Measurements from ENCODE around the gene C2orf92. TPM values are rescaled to one million over a fixed set of nuclear protein-coding genes. Genes with fewer than 3 reads are reported as not detected.

C2orf92 gene

DNA sequence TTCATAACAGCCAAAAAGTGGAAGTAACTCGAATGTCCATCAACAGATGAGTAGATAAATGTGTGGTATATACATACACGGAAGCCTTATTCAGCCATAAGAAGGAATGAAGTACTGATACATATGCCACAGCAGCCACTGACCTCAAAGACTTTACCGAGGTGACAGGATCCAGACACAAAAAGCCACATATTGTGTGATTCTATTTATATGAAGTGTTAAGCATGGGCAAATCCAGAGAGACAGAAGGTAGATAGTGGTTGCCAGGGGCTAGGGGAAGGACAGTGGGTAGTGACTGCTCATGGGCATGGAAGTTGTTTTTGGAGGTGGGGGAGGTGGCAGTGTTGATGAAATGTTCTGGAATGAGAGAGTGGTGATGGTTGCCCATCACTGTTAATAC, 77.8 kb downstream of the C2orf92 start:
- H3K4me3 ChIP-seq (ENCODE audit: low read length): no peak overlapping the region
- H3K9me3 ChIP-seq (replicated peaks; ENCODE audit: low read length): no peaks in the 10 kb centered on the region
- H3K27me3 ChIP-seq (ENCODE audit: control insufficient read depth, insufficient read depth, low read length): no peaks in the 10 kb centered on the region
- no peak overlapping the region for H3K4me2 ChIP-seq (ENCODE audit: low read length)
- peaks cover 28% of the 10 kb centered on the region for H3K4me1 ChIP-seq (ENCODE audit: control insufficient read depth, insufficient read depth, low read length)
- no peaks in the 10 kb centered on the region for H3K36me3 ChIP-seq (ENCODE audit: insufficient read depth, low read length)
- H3K9ac ChIP-seq (ENCODE audit: low read depth, low read length): no peak overlapping the region

- Histone ChIP-seq H3K27me3 (ENCODE audit: control insufficient read depth, insufficient read depth, low read length) (no peaks in the 10 kb centered on the region), H3K9ac (ENCODE audit: low read depth, low read length) (no peak overlapping the region), H3K4me1 (ENCODE audit: control insufficient read depth, insufficient read depth, low read length) (peaks cover 24% of the 10 kb centered on the region)
These were observed 78.2 kb downstream of the C2orf92 start for GRCh38 chr2:97747716-97748115.

DNA sequence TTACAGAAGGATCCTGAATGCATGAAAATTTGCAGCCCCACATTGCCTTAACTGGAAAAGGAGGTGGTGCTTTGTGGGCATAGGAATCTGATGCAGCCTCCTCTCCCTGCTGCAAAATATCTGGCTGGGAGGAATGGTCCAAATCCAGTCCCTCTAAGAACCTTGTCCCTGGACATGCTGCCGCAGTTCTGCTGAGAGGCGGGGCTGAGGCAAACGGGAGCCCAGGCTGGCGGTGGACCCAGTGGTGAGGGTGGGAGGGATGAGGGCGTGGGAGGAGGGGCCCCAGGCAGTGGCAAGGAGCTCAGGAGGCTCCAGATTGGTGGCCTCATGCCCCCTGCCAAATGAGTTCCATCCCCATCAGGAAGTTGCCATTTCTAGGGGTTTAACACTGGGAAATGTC, 80.1 kb downstream of the C2orf92 start:
- Histone ChIP-seq H3K27me3 (ENCODE audit: control insufficient read depth, insufficient read depth, low read length) (no peaks in the 10 kb centered on the region), H3K9ac (ENCODE audit: low read depth, low read length) (no peak overlapping the region), H3K9me3 (replicated peaks; ENCODE audit: low read length) (no peaks in the 10 kb centered on the region), H3K4me3 (ENCODE audit: low read length) (no peak overlapping the region), H3K4me1 (ENCODE audit: control insufficient read depth, insufficient read depth, low read length) (peaks cover 23% of the 10 kb centered on the region), H3K36me3 (ENCODE audit: insufficient read depth, low read length) (peaks cover 2% of the 10 kb centered on the region), H3K4me2 (ENCODE audit: low read length) (no peak overlapping the region)

More at GRCh38 chr2:97747716-97748115, 78.2 kb downstream of the C2orf92 start:
- Histone ChIP-seq H3K4me3 (ENCODE audit: low read length) (no peak overlapping the region), H3K36me3 (ENCODE audit: insufficient read depth, low read length) (no peaks in the 10 kb centered on the region), H3K9me3 (replicated peaks; ENCODE audit: low read length) (no peaks in the 10 kb centered on the region), H3K4me2 (ENCODE audit: low read length) (no peak overlapping the region)

DNA sequence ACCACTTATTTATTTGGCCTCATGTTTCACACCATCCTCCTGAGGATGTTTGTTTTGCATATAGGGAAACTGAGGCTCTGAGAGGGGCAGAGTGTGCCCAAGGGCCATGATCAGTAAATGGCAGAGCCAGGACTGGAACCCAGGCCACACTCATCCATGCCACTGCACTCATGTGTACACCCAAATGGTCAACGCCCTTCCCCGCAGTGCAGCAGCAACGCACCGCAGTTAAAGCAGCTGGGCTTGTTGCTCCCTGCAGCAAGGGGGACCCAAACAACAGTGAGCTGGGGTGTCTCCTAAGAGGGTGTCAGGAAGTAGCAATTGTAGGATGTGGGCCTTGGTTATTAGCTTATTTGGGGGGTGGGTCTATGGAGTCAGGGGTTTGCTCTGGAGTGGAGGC, 80.5 kb downstream of the C2orf92 start:
- peaks cover 7% of the 10 kb centered on the region for H3K36me3 ChIP-seq (ENCODE audit: insufficient read depth, low read length)
- H3K9me3 ChIP-seq (replicated peaks; ENCODE audit: low read length): no peaks in the 10 kb centered on the region
- no peak overlapping the region for H3K9ac ChIP-seq (ENCODE audit: low read depth, low read length)

DNA sequence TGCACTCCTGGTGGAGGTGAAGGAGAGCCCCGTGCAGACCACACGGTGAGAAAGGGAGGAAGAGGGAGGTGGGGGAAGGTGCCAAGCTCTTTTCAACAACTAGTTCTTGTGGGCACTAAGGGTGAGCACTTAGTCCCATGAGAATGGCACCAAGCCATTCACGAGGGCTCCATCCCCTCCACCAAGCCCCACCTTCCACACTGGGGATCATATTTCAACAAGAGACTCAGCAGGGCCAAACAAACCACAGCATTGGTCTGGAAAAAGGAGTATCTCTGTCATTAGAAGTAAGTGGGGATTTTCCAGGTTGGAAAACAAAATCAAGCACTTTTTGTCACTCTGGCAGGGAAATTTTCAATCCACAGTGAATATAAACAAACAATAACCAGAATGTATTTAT, 82.2 kb downstream of the C2orf92 start:
- H3K4me2 ChIP-seq (ENCODE audit: low read length): no peak overlapping the region
- no peak overlapping the region for H3K4me3 ChIP-seq (ENCODE audit: low read length)
- H3K36me3 ChIP-seq (ENCODE audit: insufficient read depth, low read length): peaks cover 23% of the 10 kb centered on the region
- no peaks in the 10 kb centered on the region for H3K9me3 ChIP-seq (replicated peaks; ENCODE audit: low read length)
- no peaks in the 10 kb centered on the region for H3K27me3 ChIP-seq (ENCODE audit: control insufficient read depth, insufficient read depth, low read length)
- H3K4me1 ChIP-seq (ENCODE audit: control insufficient read depth, insufficient read depth, low read length): peaks cover 23% of the 10 kb centered on the region
- H3K9ac ChIP-seq (ENCODE audit: low read depth, low read length): no peak overlapping the region

More for the DNA sequence above, 80.5 kb downstream of the C2orf92 start:
- peaks cover 23% of the 10 kb centered on the region for H3K4me1 ChIP-seq (ENCODE audit: control insufficient read depth, insufficient read depth, low read length)
- H3K4me2 ChIP-seq (ENCODE audit: low read length): no peak overlapping the region
- no peak overlapping the region for H3K4me3 ChIP-seq (ENCODE audit: low read length)
- H3K27me3 ChIP-seq (ENCODE audit: control insufficient read depth, insufficient read depth, low read length): no peaks in the 10 kb centered on the region

Small RNA genes within 50 kb of the gene (small RNA-seq; reads per million reads assigned to genes)
- gene RNU4-8P: not detected

Measured in skeletal muscle satellite cell (primary cell).